ENCODE data around the gene ALX4. TPM values are rescaled to one million over a fixed set of nuclear protein-coding genes. Genes with fewer than 3 reads are reported as not detected.

ALX4 gene
- total RNA-seq, 1 donor from 2014 or later = not detected

DNA sequence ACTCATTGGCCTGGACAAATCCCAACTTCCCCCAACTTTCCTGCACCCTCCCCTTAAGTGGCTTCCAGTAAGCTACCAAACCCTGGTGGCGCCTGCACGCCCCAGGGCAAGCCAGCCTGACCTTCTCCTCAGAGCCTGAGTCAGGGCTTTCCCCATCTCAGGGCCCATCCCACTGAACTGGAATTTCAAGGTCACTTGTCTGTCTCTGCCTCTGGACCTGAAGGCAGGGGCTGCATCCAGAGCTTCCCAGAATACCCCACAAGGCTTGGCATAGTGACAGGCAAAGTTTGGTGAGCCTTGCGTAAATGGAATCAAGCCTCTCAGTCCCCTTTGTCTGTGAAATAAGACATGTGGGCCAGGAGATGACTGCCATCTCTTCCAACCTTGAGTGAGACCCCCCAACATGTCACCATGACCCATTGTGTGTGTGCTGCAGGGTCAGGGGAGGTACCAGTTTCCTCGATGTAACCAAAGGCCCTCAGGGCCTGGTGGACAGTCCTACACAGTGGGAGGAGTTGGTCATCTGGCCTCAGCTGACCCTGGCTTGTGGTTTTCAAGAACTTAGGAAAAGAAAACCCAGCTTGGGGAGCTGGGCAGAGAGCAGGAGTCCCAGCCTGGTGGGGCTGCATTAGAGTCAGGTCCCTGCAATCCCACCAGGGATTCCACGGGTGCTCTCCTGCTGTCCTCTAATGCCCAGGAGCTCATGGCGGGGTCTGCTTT is 8.9 kb downstream of the ALX4 start:
- DNase-seq (ENCODE audit: low read depth) = peak; percentile 42

DNA sequence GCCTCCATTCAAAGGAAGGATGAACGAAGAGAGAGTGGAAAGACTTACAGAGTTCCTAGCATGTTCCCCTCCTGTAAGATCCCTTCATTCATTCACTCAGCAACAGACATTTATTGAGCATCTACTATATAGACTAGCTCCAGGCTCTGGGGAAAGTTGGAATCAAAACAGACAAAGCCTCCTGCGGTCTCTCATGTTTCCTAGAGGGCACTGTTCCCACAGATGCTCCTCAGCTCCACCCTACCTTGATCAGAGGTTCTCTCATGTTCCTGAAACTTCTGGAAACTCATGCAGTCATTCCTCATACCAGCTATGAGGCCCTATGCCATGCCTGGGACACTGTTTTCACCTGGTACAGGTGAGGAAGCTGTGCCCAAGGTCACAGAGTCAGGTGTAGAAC is 11.1 kb downstream of the ALX4 start:
- no peak for DNase-seq (ENCODE audit: low read depth)

GRCh38 chr11:44290208-44290607 is 19.7 kb downstream of the ALX4 start:
- no peak for DNase-seq (ENCODE audit: low read depth)

- no peak for DNase-seq (ENCODE audit: low read depth)
Measured at GRCh38 chr11:44288133-44288526, 21.8 kb downstream of the ALX4 start.

- DNase-seq (ENCODE audit: low read depth) = no peak
Measured at GRCh38 chr11:44286911-44287310, 23.0 kb downstream of the ALX4 start.

GRCh38 chr11:44286268-44286880 is 23.6 kb downstream of the ALX4 start:
- DNase-seq (ENCODE audit: low read depth) = peak; percentile 26

- no peak for DNase-seq (ENCODE audit: low read depth)
Measured at GRCh38 chr11:44285756-44286155, 24.2 kb downstream of the ALX4 start.

DNA sequence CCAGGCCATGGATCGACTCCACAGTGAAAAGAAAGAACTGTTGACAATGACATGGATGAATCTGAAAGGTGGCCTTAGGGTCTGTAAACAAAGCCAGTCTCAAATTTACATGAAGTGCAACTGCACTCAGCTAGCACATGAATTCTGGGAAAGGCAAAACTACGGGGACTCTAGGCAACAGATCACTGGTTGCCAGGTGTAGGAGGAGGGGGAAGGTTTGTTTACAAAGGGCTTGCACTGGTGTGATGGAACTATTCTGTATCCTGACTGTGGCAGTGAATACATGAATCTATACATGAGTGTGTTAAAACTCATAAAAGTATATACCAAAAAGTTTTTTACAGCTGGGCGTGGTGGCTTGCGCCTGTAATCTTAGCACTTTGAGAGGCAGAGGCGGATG is 27.3 kb downstream of the ALX4 start:
- no peak for DNase-seq (ENCODE audit: low read depth)

DNA sequence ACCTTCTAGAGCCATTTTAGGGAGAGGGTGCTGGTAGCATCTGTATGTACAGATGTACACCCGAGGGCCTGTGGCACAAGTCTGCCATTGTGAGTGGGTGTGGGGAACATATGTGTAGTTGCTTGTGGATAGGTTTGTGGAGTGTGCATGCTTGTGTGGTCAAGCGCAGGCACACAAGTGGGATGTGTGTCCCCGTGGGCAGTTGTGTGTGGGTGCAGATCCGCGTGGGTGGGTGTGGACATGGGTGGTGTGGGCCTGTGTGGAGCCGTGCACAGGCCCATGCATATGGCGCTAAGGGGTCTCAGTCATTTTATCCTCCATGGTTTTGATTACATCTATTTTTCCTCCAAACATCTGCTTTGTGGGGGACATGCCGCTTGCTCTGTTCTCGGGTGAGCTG is 28.8 kb downstream of the ALX4 start:
- no peak for DNase-seq (ENCODE audit: low read depth)

DNA sequence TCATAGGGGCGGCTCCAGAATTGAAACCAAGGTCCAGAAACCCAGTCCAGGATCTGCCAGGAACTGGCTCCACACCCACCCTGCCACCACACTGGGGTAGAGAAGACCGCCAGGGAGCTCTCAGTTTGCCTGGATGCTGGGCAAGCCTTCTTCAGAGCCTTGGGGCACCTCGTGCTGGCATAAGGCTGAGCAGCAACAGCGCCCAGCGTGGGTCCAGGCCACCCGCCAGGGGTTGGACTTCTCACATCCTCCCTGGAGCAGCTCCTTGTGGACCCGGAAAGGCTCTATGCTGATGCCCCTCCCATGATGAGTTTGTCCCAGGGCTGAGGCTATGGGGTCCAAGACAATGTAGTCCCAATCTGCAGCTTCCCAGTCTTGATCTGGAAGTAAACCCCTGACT is 29.7 kb downstream of the ALX4 start:
- no peak for DNase-seq (ENCODE audit: low read depth)

DNA sequence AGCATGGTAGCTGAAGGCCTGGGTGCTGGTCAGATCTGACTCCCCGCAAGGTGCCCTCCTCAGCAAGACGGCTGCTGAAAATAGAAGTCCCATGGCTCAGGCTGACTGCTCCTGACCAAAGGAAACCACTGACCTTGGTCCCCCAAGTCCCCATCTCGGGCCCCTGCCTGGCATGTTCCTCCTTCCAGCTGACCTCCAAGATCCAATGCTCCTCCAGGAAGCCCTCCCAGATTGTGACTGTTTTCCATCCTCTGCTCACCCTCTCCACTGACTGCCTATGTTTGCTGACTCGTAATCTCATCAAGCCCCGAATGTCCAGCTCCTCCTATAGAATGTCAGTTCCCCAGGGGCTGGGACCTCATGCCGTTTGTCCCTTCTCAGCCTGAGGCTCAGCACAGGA is 30.5 kb downstream of the ALX4 start:
- DNase-seq (ENCODE audit: low read depth) = no peak

DNA sequence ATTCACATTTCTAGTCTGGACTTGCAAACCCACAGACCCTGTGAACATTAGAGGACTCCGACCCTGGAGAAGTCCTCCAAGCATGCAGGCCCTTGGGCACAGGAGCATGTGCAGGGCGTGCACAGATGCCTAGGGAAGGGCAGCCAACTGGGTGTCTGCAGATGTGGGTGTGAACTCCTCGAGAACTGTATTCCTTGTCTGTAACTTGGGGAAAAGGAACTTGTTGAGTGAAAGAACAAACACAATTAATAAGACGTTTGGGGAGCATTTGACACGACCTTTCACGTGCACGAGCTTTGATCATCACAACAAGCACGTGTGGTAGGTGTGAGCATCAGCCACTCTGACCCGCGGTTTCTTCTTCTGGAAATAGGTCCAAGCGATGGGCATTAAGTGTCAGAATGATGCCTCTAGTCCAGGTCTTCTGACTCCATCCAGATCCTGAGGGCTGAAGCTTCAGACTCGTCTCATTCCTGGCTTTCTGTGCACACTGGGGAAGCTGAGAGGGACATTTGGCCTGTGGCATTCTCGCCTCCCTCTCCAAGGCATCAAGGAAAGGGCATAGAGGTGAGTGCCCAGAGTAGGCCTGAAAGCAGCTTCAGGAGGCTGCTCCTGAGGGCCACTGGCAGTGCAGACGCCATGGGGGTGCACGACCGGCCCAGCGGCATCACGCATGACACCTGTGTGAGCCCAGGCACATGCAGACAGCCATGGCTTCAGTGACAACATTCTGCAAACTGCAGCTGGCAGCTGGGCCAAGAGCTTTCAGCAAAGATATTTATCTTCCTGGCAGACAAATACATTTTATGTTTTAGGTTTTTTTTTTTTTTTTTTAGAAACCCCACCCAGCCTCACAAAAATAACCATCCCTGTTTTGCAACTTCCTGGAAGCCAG is 32.5 kb downstream of the ALX4 start:
- no peak for DNase-seq (ENCODE audit: low read depth)

DNA sequence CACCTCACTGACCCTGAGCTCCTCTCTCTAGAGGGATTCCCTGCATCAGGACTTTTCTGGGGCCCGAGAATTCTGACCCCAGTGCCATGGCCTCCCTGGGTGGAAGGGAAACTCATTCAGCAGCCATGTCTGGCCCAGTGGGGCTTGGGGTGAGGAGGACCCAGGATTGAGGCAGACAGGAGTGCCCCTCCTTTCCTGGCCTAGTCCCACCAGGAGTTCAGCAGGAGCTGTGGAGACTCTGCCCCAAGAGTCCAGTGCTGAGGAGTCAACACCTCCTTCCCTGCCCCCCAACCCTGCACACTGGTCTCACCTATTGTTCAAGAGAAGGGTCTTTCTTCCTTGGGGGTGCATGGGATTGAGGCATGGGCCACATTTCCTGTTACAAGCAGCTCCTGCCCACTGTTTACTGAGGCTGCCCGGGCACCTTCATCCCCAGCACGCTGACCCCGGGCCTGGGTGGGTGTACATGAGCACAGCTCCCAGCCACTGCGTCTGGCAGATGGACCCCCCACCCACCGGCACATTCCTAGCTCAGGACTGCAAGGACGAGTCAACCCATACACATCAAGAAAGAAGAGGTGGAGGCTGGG is 33.9 kb downstream of the ALX4 start:
- no peak for DNase-seq (ENCODE audit: low read depth)

GRCh38 chr11:44275241-44275640 is 34.7 kb downstream of the ALX4 start:
- no peak for DNase-seq (ENCODE audit: low read depth)

GRCh38 chr11:44274404-44274803 is 35.5 kb downstream of the ALX4 start:
- DNase-seq (ENCODE audit: low read depth) = no peak

DNA sequence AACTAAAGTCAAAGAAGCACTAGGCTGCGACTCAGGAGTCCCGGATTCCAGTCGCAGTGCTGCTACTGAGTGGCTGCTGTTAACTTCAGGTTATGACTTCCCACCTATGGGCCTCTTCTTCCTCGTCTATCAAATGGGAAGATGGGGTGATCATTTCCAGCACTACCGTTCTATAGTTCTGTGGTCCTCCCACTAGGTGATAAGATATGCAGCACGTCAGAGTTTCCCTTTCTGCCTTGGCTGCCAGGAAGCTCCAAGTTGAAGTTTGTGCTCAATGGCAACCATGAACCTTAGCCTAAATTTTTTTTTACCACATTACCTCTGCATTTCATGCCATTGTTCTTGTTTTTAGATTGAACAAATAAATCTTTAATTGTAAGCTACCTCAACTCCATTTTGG is 38.7 kb downstream of the ALX4 start:
- no peak for DNase-seq (ENCODE audit: low read depth)

DNA sequence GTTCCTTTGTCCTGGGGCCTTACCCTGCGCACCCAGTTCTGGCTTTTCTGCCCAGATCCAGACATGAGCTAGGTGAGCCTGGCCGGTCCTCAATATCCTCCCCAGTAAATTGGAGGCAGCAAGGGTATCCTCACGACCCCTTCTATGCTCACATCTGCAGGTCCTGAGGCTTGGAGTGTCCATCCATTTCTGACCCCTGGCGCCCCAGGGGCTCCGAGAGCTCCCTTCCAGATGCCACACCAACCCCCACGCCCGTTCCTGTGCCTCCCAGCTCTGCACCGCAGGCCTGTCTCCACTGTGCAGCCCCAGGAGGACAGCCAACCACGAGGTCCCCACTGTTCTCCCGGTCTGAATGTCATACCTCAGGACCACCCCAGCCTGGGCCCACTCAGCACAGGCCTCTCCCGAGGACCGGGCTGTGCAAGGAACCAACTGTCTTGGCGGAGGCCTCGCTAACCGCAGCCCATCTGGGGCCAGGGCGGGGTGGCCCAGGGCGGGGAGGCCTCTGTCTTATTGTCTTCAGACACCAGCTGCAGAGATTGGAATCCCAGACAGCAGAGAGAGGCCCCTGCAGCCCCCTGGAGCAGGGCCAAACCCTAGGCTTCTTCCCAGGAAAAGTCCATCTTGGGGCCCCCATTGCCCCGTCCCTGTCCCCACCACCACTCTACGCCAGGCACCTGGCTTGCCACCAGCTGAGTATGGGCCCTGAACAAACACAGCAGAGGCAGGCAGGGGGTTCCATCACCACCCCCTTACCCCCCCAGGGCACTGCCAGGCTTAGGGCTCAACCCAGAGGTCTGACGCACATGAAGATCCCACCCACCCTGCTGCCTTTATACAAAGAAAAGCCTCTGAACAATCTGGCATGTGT is 39.3 kb downstream of the ALX4 start:
- no peak for DNase-seq (ENCODE audit: low read depth)

GRCh38 chr11:44269369-44270351 is 40.3 kb downstream of the ALX4 start:
- no peak for DNase-seq (ENCODE audit: low read depth)

- DNase-seq (ENCODE audit: low read depth) = no peak
Measured at GRCh38 chr11:44268614-44269080, 41.3 kb downstream of the ALX4 start.

Measured in renal cortical epithelial cell (primary cell).